ENCODE results near the gene NCAPH2.
"Not testable (repeated sequence)": the region's sequence is repeated elsewhere in the genome, so short reads cannot be mapped to it uniquely, and the experiment has no call there.

NCAPH2 gene

GRCh38 chr22:50518606-50519005 lies 10.6 kb downstream of the NCAPH2 start:
- Mint-ChIP-seq H3K4me3 (no peak overlapping the region), H3K27ac (peak overlapping the region in 1 of 2 donors; percentile 12), H3K27me3 (no peaks in the 10 kb centered on the region), H3K4me1 (peaks cover 37% of the 10 kb centered on the region), H3K9me3 (no peaks in the 10 kb centered on the region)
- ATAC-seq (no peak), DNase-seq (no peak)

- no peaks in the 10 kb centered on the region for H3K9me3 Mint-ChIP-seq
- no peak overlapping the region for H3K4me3 Mint-ChIP-seq
- H3K27ac Mint-ChIP-seq, result peak overlapping the region in 1 of 2 donors; percentile 37
- DNase-seq (no peak), ATAC-seq (no peak)
- H3K27me3 Mint-ChIP-seq, result no peaks in the 10 kb centered on the region
- H3K4me1 Mint-ChIP-seq, result peaks cover 37% of the 10 kb centered on the region
These were observed 11.1 kb downstream of the NCAPH2 start for GRCh38 chr22:50519151-50519550.

GRCh38 chr22:50520184-50520583 lies 12.2 kb downstream of the NCAPH2 start:
- not testable (repeated sequence) for DNase-seq, ATAC-seq, H3K9me3 Mint-ChIP-seq, H3K27ac Mint-ChIP-seq, H3K27me3 Mint-ChIP-seq, H3K4me3 Mint-ChIP-seq
- H3K4me1 Mint-ChIP-seq, result peaks cover 37% of the 10 kb centered on the region

GRCh38 chr22:50520826-50521453 lies 12.9 kb downstream of the NCAPH2 start:
- ATAC-seq, result no peak
- Mint-ChIP-seq H3K4me3 (no peak overlapping the region), H3K27me3 (no peaks in the 10 kb centered on the region), H3K4me1 (peaks cover 33% of the 10 kb centered on the region), H3K27ac (no peak overlapping the region), H3K9me3 (no peaks in the 10 kb centered on the region)
- no peak for DNase-seq

GRCh38 chr22:50521710-50522109 lies 13.7 kb downstream of the NCAPH2 start:
- DNase-seq, result no peak
- Mint-ChIP-seq H3K27me3 (no peaks in the 10 kb centered on the region), H3K4me1 (peaks cover 32% of the 10 kb centered on the region), H3K27ac (no peak overlapping the region), H3K4me3 (no peak overlapping the region), H3K9me3 (no peaks in the 10 kb centered on the region)
- no peak for ATAC-seq

- ATAC-seq (no peak), DNase-seq (no peak)
- peak overlapping the region in 1 of 2 donors; percentile 17 for H3K4me3 Mint-ChIP-seq
- no peaks in the 10 kb centered on the region for H3K27me3 Mint-ChIP-seq
- peak overlapping the region in 1 of 2 donors; percentile 95 for H3K27ac Mint-ChIP-seq
- no peaks in the 10 kb centered on the region for H3K9me3 Mint-ChIP-seq
- H3K4me1 Mint-ChIP-seq, result peaks cover 38% of the 10 kb centered on the region
These were observed 14.3 kb downstream of the NCAPH2 start for GRCh38 chr22:50522208-50522805.

GRCh38 chr22:50522806-50523438 lies 14.9 kb downstream of the NCAPH2 start:
- Mint-ChIP-seq H3K9me3 (no peaks in the 10 kb centered on the region), H3K27ac (peak overlapping the region in 1 of 2 donors; percentile 89), H3K4me3 (peak overlapping the region; percentile 24 to 26), H3K4me1 (peaks cover 44% of the 10 kb centered on the region), H3K27me3 (no peaks in the 10 kb centered on the region)
- ATAC-seq (no peak), DNase-seq (peak in 1 of 2 donors; percentile 21)

GRCh38 chr22:50523458-50523805 lies 15.4 kb downstream of the NCAPH2 start:
- peaks cover 49% of the 10 kb centered on the region for H3K4me1 Mint-ChIP-seq
- H3K9me3 Mint-ChIP-seq, result no peaks in the 10 kb centered on the region
- H3K4me3 Mint-ChIP-seq, result peak overlapping the region in 1 of 2 donors; percentile 95
- ATAC-seq (no peak), DNase-seq (no peak)
- no peak overlapping the region for H3K27ac Mint-ChIP-seq
- no peaks in the 10 kb centered on the region for H3K27me3 Mint-ChIP-seq

GRCh38 chr22:50523806-50524675 lies 16.0 kb downstream of the NCAPH2 start:
- ATAC-seq (no peak), DNase-seq (peak in 1 of 2 donors; percentile 25)
- Mint-ChIP-seq H3K4me3 (peak overlapping the region; percentile 88 to 95), H3K27ac (peak overlapping the region; percentile 91 to 96), H3K4me1 (peaks cover 55% of the 10 kb centered on the region), H3K27me3 (no peaks in the 10 kb centered on the region), H3K9me3 (no peaks in the 10 kb centered on the region)

- Mint-ChIP-seq H3K4me3 (peak overlapping the region; percentile 88 to 95), H3K27me3 (no peaks in the 10 kb centered on the region), H3K27ac (peak overlapping the region; percentile 91 to 96), H3K4me1 (peaks cover 58% of the 10 kb centered on the region), H3K9me3 (no peaks in the 10 kb centered on the region)
- DNase-seq (no peak), ATAC-seq (no peak)
These were observed 16.7 kb downstream of the NCAPH2 start for GRCh38 chr22:50524676-50525103.

GRCh38 chr22:50525104-50525857 lies 17.3 kb downstream of the NCAPH2 start, which contains the start of gene SCO2:
Gene SCO2, minus strand, starts transcription at chr22:50525598. Its CDS starts 1,187 bp downstream, at chr22:50524411.
- ATAC-seq, result peak; percentile 62
- peak within 1 kb of the TSS; percentile 95 to 100 for H3K4me3 Mint-ChIP-seq
- peaks cover 58% of the 10 kb centered on the region for H3K4me1 Mint-ChIP-seq
- H3K9me3 Mint-ChIP-seq, result no peaks in the 10 kb centered on the region
- H3K27me3 Mint-ChIP-seq, result no peaks in the 10 kb centered on the region
- H3K27ac Mint-ChIP-seq, result peak within 1 kb of the TSS; percentile 91 to 96
- DNase-seq, result peak; percentile 98

- Mint-ChIP-seq H3K27ac (peak overlapping the region in 1 of 2 donors; percentile 96), H3K27me3 (no peaks in the 10 kb centered on the region), H3K4me3 (peak overlapping the region; percentile 88 to 95), H3K9me3 (no peaks in the 10 kb centered on the region), H3K4me1 (peaks cover 58% of the 10 kb centered on the region)
- ATAC-seq, result no peak
- no peak for DNase-seq
These were observed 17.8 kb downstream of the NCAPH2 start for GRCh38 chr22:50525858-50526107.

GRCh38 chr22:50526108-50526833 lies 18.2 kb downstream of the NCAPH2 start:
- Mint-ChIP-seq H3K4me3 (peak overlapping the region; percentile 95 to 100), H3K9me3 (no peaks in the 10 kb centered on the region), H3K27ac (peak overlapping the region; percentile 89 to 95), H3K4me1 (peaks cover 58% of the 10 kb centered on the region), H3K27me3 (no peaks in the 10 kb centered on the region)
- DNase-seq, result peak; percentile 93 to 94
- peak; percentile 58 for ATAC-seq

Data from stimulated activated naive CD8-positive, alpha-beta T cell treated with anti-CD3 and anti-CD28 coated beads, Interleukin-15, amount 100 ng/mL, for 72 hours (primary cell).